ENCODE results near the gene SULF2. TPM values are rescaled to one million over a fixed set of nuclear protein-coding genes. Genes with fewer than 3 reads are reported as not detected.
A peak's percentile ranks its signal among the peaks of the same experiment; 100 is the strongest.

The SULF2 gene
- total RNA-seq, 1 experiment from 2014 or later: 13.0 TPM

DNA sequence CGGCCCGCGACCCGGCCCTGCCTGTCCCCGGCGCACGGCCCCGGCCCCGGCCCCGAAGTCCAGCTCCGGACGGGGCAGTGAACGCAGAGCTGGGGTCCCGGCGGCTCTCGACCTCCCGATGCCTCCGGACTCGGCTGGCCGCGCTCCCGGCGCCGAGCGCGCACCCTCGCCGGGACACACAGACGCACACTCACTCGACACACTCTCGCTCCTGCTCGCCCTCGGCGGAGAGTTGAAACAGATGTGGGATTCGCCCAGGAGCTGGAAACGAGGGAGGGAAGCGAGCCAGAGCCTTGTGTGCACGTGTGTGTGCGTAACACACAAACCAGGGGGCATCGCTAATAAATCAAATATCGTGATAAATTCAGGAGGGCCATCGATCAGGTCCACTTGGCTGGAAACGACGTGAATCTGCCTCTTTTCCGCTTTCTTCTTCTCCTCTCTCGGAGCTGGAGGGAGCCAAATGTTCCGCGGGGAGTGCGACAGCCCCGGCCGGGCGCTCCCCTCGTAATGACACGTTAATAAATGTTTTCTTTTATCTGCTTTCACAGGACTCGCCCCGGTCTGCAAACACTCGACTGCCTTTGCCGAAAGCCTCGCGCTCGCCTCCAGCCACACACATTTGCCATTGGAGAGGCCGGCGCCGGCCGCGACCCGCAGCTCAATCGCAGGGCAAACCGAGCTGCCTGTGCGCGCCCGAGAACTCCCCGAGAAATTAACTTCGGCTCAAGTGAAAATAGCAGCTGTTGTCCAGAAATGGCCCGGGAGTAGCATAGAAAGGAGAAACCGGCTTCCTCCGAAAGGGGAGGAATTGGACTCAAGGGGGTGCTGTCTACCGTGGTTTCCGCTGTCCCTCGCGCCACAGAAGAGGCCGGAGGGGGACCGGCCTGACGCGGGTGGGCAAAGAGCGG is 828 bp upstream of the SULF2 start:
- Histone ChIP-seq H2AFZ (ENCODE audit: low read depth, low read length, poor library complexity, severe bottlenecking) (peak overlapping the region; percentile 93), H3K27me3 (ENCODE audit: insufficient read depth, low read length) (no peaks in the 10 kb centered on the region), H3K4me2 (ENCODE audit: low read length) (peak overlapping the region; percentile 94), H3K9me2 (ENCODE audit: insufficient read depth) (no peaks in the 10 kb centered on the region), H3K4me1 (ENCODE audit: control insufficient read depth in 1 of 2, insufficient read depth in 2 of 2, low read length in 2 of 2) (peaks cover 11 to 22% of the 10 kb centered on the region in 2 experiments), H3K36me3 (ENCODE audit: control insufficient read depth in 1 of 2, insufficient read depth in 2 of 2, low read length in 2 of 2) (no peaks in the 10 kb centered on the region), H3K9me3 (ENCODE audit: control insufficient read depth in 1 of 2, insufficient read depth in 1 of 2, low read depth in 1 of 2, low read length in 2 of 2) (no peaks in the 10 kb centered on the region), H3K4me3 (replicated peaks in 1 of 2; ENCODE audit: low read depth in 1 of 2, low read length in 2 of 2) (peak overlapping the region; percentile 35 to 59), H3K9ac (ENCODE audit: low read length) (peak overlapping the region; percentile 15; the same call in 1 of the 2 replicates), H4K20me1 (ENCODE audit: insufficient read depth) (no peaks in the 10 kb centered on the region), H3K79me2 (ENCODE audit: insufficient read depth, low read length) (no peaks in the 10 kb centered on the region), H3K27ac (ENCODE audit: low read depth, low read length) (no peak overlapping the region)
- ChIA-PET CTCF (interaction anchor here (0.6 to 2.7 kb wide), 12 partner anchors 9 to 871 kb away, joined by 3 to 62 read pairs (median 4); no protein-coding TSS in a partner anchor), RAD21 (ENCODE audit: low non-redundant PET in 1 of 2, low total read pairs in 2 of 2, uncharacterized antibody in 2 of 2, unreplicated experiment in 2 of 2) (interaction anchor here (0.8 to 1.6 kb wide), 5 partner anchors 109 to 836 kb away, joined by 3 to 6 read pairs (median 3); no protein-coding TSS in a partner anchor), POLR2A (interaction anchor here (1.6 to 1.7 kb wide), 2 partner anchors 509 to 834 kb away, joined by 4 read pairs; no protein-coding TSS in a partner anchor)
- ATAC-seq (peak; percentile 83), DNase-seq (ENCODE audit: low read depth, low spot score) (peak; percentile 64)
- TF ChIP-seq YY1 (IDR thresholded peaks at IDR 0.05; ENCODE audit: extremely low read depth, insufficient replicate concordance, low read depth, low read length) (no peak), RAD21 (IDR thresholded peaks at IDR 0.05; ENCODE audit: low read depth) (peak; percentile 94)
- TF ChIP-seq, protein P1, sequence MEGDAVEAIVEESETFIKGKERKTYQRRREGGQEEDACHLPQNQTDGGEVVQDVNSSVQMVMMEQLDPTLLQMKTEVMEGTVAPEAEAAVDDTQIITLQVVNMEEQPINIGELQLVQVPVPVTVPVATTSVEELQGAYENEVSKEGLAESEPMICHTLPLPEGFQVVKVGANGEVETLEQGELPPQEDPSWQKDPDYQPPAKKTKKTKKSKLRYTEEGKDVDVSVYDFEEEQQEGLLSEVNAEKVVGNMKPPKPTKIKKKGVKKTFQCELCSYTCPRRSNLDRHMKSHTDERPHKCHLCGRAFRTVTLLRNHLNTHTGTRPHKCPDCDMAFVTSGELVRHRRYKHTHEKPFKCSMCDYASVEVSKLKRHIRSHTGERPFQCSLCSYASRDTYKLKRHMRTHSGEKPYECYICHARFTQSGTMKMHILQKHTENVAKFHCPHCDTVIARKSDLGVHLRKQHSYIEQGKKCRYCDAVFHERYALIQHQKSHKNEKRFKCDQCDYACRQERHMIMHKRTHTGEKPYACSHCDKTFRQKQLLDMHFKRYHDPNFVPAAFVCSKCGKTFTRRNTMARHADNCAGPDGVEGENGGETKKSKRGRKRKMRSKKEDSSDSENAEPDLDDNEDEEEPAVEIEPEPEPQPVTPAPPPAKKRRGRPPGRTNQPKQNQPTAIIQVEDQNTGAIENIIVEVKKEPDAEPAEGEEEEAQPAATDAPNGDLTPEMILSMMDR (IDR thresholded peaks at IDR 0.05 in 2 of 3, conservative IDR thresholded peaks at IDR 0.05 in 1 of 3; ENCODE audit: borderline replicate concordance in 1 of 3, insufficient read depth in 1 of 3, low read depth in 2 of 3, low read length in 2 of 3): peak; percentile 78 to 83 (median 80)
- no TSS peak for BruUV-seq (replicated peaks)
- intact Hi-C loops (cut with micrococcal nuclease): loop anchor here (1.0 to 5.0 kb wide), 4 partner anchors 109 to 835 kb away; no protein-coding TSS in a partner anchor
